ENCODE data around the gene MAPKAP1. TPM values are rescaled to one million over a fixed set of nuclear protein-coding genes. Genes with fewer than 3 reads are reported as not detected.

MAPKAP1 gene
- total and polyA plus RNA-seq, 2 of the 13 experiments (the other 11 are each of a cell fraction or from before 2014, with no cell fraction given), result 45.0 to 64.3 TPM

DNA sequence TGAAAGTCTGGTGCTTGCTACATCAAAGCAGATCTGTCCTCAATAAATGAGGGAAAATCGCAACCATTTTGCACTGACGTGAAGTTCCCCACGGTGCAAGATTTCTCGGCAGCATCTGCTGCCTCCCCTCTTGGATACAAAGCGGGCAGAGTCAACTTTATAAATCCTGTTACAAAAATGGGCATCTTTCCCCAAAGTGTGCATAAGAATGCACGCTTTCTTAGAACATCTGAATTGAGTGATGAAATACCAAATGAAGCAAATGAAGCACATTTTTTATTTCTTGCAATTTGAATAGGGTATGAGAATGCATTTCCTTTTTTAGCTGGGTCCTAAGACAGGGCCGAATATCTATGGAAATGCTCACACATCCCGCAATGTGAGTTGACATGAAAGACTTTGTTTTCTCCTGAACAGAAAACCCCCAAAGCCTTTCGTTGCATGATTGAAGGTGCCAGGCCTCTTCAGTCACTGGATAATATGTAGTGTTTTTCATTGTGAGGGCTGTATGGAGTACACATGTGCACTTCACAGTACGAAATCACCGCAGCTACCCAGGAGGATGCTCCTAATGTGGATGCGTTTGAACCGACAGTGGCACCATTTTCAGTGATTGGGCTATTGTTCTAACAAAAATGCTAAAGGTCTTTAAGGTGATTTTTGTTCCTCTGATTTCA lies 19.6 kb upstream of the MAPKAP1 start:
- Histone ChIP-seq H3K9me3 (ENCODE audit: low read length) (no peaks in the 10 kb centered on the region), H3K36me3 (replicated peaks in 1 of 2; ENCODE audit: control insufficient read depth in 1 of 2, insufficient read depth in 2 of 2, low read length in 2 of 2) (no peaks in the 10 kb centered on the region), H3K27ac (ENCODE audit: extremely low read length, insufficient read depth, low read length) (no peak overlapping the region), H3K79me2 (ENCODE audit: insufficient read depth, low read length) (no peaks in the 10 kb centered on the region), H3K4me3 (replicated peaks in 1 of 3; ENCODE audit: insufficient read depth in 1 of 3, low read depth in 2 of 3, low read length in 3 of 3) (no peak overlapping the region), H3K9ac (ENCODE audit: insufficient read depth, low read depth, low read length) (no peak overlapping the region), H3K27me3 (ENCODE audit: control insufficient read depth in 1 of 2, insufficient read depth in 2 of 2, low read length in 2 of 2) (peaks cover 0 to 12% of the 10 kb centered on the region in 2 experiments; a peak in 1 of 5 replicates), H3K4me2 (ENCODE audit: low read depth, low read length) (no peak overlapping the region), H4K20me1 (ENCODE audit: insufficient read depth, low read length) (no peaks in the 10 kb centered on the region), H3K4me1 (ENCODE audit: insufficient read depth, low read length) (no peaks in the 10 kb centered on the region), H2AFZ (ENCODE audit: low read length) (no peak overlapping the region)
- no peak for ATAC-seq
- CTCF ChIA-PET (ENCODE audit: low intra/inter-chr PET ratio, low total read pairs), result no interaction called here
- no TSS peak for BruUV-seq (replicated peaks)
- 54% methylated on average over 13 of the region's 13 CpGs for WGBS (ENCODE audit: low lambda C conversion rate)
- intact Hi-C loops (cut with micrococcal nuclease; ENCODE audit: unreplicated experiment), result no loop called here
- TF ChIP-seq ZNF383 (CRISPR knock-in tag; IDR thresholded peaks at IDR 0.05; ENCODE audit: borderline replicate concordance) (no peak), KLF9 (CRISPR knock-in tag; IDR thresholded peaks at IDR 0.05; ENCODE audit: low read depth) (no peak), ZNF879 (CRISPR knock-in tag; IDR thresholded peaks at IDR 0.05) (no peak), ZNF232 (CRISPR knock-in tag; IDR thresholded peaks at IDR 0.05; ENCODE audit: borderline replicate concordance) (no peak), WIZ (CRISPR knock-in tag; IDR thresholded peaks at IDR 0.05) (no peak), ZNF44 (CRISPR knock-in tag; IDR thresholded peaks at IDR 0.05) (no peak)
- TF ChIP-seq, protein P1, sequence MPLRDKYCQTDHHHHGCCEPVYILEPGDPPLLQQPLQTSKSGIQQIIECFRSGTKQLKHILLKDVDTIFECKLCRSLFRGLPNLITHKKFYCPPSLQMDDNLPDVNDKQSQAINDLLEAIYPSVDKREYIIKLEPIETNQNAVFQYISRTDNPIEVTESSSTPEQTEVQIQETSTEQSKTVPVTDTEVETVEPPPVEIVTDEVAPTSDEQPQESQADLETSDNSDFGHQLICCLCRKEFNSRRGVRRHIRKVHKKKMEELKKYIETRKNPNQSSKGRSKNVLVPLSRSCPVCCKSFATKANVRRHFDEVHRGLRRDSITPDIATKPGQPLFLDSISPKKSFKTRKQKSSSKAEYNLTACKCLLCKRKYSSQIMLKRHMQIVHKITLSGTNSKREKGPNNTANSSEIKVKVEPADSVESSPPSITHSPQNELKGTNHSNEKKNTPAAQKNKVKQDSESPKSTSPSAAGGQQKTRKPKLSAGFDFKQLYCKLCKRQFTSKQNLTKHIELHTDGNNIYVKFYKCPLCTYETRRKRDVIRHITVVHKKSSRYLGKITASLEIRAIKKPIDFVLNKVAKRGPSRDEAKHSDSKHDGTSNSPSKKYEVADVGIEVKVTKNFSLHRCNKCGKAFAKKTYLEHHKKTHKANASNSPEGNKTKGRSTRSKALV (CRISPR knock-in tag; IDR thresholded peaks at IDR 0.05), result no peak
- no peak for DNase-seq (ENCODE audit: low spot score)
- no peak for FAIRE-seq
- POLR2A ChIA-PET, result no interaction called here
- in situ Hi-C loops (cut with HindIII; ENCODE audit: extremely low pct_ligation_motif_present, low pct_unique_long_range_greater_than_20kb), result no loop called here

Measured in HepG2 (cell line).